CD4-positive, alpha-beta memory T cell (primary cell): Measurements from ENCODE around the gene MTFR1L. TPM values are rescaled to one million over a fixed set of nuclear protein-coding genes. Genes with fewer than 3 reads are reported as not detected.
A peak's percentile ranks its signal among the peaks of the same experiment; 100 is the strongest.

ENCODE experiments used
- CTCF ChIA-PET: fragments of 350-600 bp; sonication (Branson Sonifier 250); formaldehyde crosslinking; loops from one replicate; lab custom pipeline; 2021; ENCODE audit warnings: inconsistent platforms; ENCODE audit not compliant: partially characterized antibody; lab: Charles Lee
- POLR2A ChIA-PET: fragments of 350-600 bp; sonication (Branson Sonifier 250); formaldehyde crosslinking; loops from one replicate; lab custom pipeline; 2021; ENCODE audit not compliant: partially characterized antibody; lab: Charles Lee
- DNase-seq, 5 donors: peaks; one replicate each; pipeline versions ENCODE4 v3.0.0 to v3.0.0-alpha.2; 2020 to 2022; ENCODE audit warnings: mixed read lengths in 1 of 5
- H3K27ac ChIP-seq: one replicate; pipeline ENCODE4 v1.7.0; 2013; ENCODE audit warnings: low read depth, low read length
- H3K27me3 ChIP-seq: 2 replicates; pipeline ENCODE4 v1.7.0; 2013; ENCODE audit warnings: mild to moderate bottlenecking, low read length, moderate library complexity; ENCODE audit not compliant: insufficient read depth
- H3K36me3 ChIP-seq: 2 replicates; pipeline ENCODE4 v1.7.0; 2013; ENCODE audit warnings: mild to moderate bottlenecking, low read length, moderate library complexity; ENCODE audit not compliant: insufficient read depth
- H3K4me1 ChIP-seq: 2 replicates; pipeline ENCODE4 v1.7.0; 2013; ENCODE audit warnings: mild to moderate bottlenecking, low read length, moderate library complexity; ENCODE audit not compliant: insufficient read depth
- H3K4me3 ChIP-seq, 2 donors: one replicate each; pipeline ENCODE4 v1.7.0; 2013; ENCODE audit warnings: low read length in 2 of 2, mild to moderate bottlenecking in 1 of 2
- H3K9me3 ChIP-seq, 2 donors: one replicate each; pipeline ENCODE4 v1.7.0; 2013; ENCODE audit warnings: low read length in 2 of 2, control low read depth in 1 of 2; ENCODE audit not compliant: control insufficient read depth in 1 of 2
- H3K27ac Mint-ChIP-seq, 7 donors: one replicate each; pipeline ENCODE4 v1.8.0; 2020 to 2021; ENCODE audit warnings: mixed read lengths in 7 of 7, mild to moderate bottlenecking in 6 of 7, inconsistent platforms in 3 of 7, moderate library complexity in 3 of 7
- H3K27me3 Mint-ChIP-seq, 2 donors: one replicate each; pipeline ENCODE4 v1.8.0; 2020 to 2021; ENCODE audit warnings: mixed read lengths in 2 of 2
- H3K36me3 Mint-ChIP-seq, 2 donors: one replicate each; pipeline ENCODE4 v1.8.0; 2020 to 2021; ENCODE audit warnings: mixed read lengths in 2 of 2, inconsistent platforms in 1 of 2, mild to moderate bottlenecking in 1 of 2
- H3K4me1 Mint-ChIP-seq, 4 donors: one replicate each; pipeline ENCODE4 v1.8.0; 2020 to 2021; ENCODE audit warnings: mixed read lengths in 4 of 4, mild to moderate bottlenecking in 1 of 4
- H3K4me3 Mint-ChIP-seq, 8 donors: one replicate each; pipeline ENCODE4 v1.8.0; 2020 to 2021; ENCODE audit warnings: mixed read lengths in 8 of 8, mild to moderate bottlenecking in 7 of 8, moderate library complexity in 6 of 8, inconsistent platforms in 3 of 8
- H3K9me3 Mint-ChIP-seq, 8 donors: one replicate each; pipeline ENCODE4 v1.8.0; 2020 to 2021; ENCODE audit warnings: mixed read lengths in 8 of 8, mild to moderate bottlenecking in 5 of 8, inconsistent platforms in 3 of 8, moderate library complexity in 1 of 8
- intact Hi-C: fragments of 100-400 bp; cut with micrococcal nuclease; formaldehyde crosslinking; loops from one replicate; pipeline ENCODE4 v1.15.1; 2023
- polyA plus RNA-seq, 2 donors: library from polyadenylated mRNA; unstranded; fragments of 300-500 nt; fragmentation: Illumina TruSeq; gene quantifications; one replicate each; pipeline ENCODE4 v1.2.3, GENCODE V29; 2021
- total RNA-seq, 2 experiments: library from RNA; stranded (reverse); gene quantifications; one replicate each; pipeline ENCODE4 v1.2.3, GENCODE V29; 2021

Gene MTFR1L
- total and polyA plus RNA-seq, 4 experiments from 2014 or later, result 27.5 to 58.4 (median 55.3) TPM

GRCh38 chr1:25821112-25821476, 1.3 kb downstream of the MTFR1L start:
- H3K9me3 Mint-ChIP-seq, result peaks cover 0 to 2% (median 0%) of the 10 kb centered on the region in 8 donors
- DNase-seq, result no peak
- POLR2A ChIA-PET, result interaction anchor here (0.6 to 4.9 kb wide), 17 partner anchors 8 to 589 kb away, joined by 4 to 36 read pairs (median 13); partner anchors contain the start of genes AUNIP, MAN1C1, PAFAH2 and PAQR7
- H3K27me3 Mint-ChIP-seq, result no peaks in the 10 kb centered on the region
- peaks cover 6 to 17% of the 10 kb centered on the region in 2 donors for H3K36me3 Mint-ChIP-seq
- intact Hi-C loops, result loop anchor here (2.0 kb wide), 1 partner anchor 390 kb away; the partner anchor contains the start of gene MACO1
- CTCF ChIA-PET, result interaction anchor here (1.5 to 3.0 kb wide), 2 partner anchors 10 to 74 kb away, joined by 5 to 11 read pairs; no protein-coding TSS in a partner anchor
- peak overlapping the region; percentile 90 to 99 (median 94) for H3K4me3 Mint-ChIP-seq
- no peaks in the 10 kb centered on the region for H3K27me3 ChIP-seq
- peaks cover 31% of the 10 kb centered on the region for H3K4me1 ChIP-seq
- H3K27ac ChIP-seq, result peak overlapping the region; percentile 88
- peaks cover 26 to 41% (median 35%) of the 10 kb centered on the region in 4 donors for H3K4me1 Mint-ChIP-seq
- peak overlapping the region; percentile 60 to 94 for H3K4me3 ChIP-seq
- H3K27ac Mint-ChIP-seq, result peak overlapping the region; percentile 91 to 99 (median 96)
- no peaks in the 10 kb centered on the region for H3K36me3 ChIP-seq
- H3K9me3 ChIP-seq, result no peaks in the 10 kb centered on the region

- Mint-ChIP-seq H3K36me3 (peaks cover 8 to 20% of the 10 kb centered on the region in 2 donors), H3K27ac (peak overlapping the region; percentile 86 to 99 (median 95))
Measured at GRCh38 chr1:25821630-25822091, 1.9 kb downstream of the MTFR1L start.

GRCh38 chr1:25825605-25826004, 5.9 kb downstream of the MTFR1L start:
- no peak overlapping the region for H3K27ac Mint-ChIP-seq
- H3K9me3 Mint-ChIP-seq, result no peaks in the 10 kb centered on the region
- Histone ChIP-seq H3K4me1 (peaks cover 14% of the 10 kb centered on the region), H3K9me3 (no peaks in the 10 kb centered on the region), H3K27ac (no peak overlapping the region), H3K36me3 (peaks cover 20% of the 10 kb centered on the region), H3K27me3 (no peaks in the 10 kb centered on the region), H3K4me3 (no peak overlapping the region)
- no peak overlapping the region for H3K4me3 Mint-ChIP-seq
- ChIA-PET POLR2A (no interaction called here), CTCF (interaction anchor here (1.0 to 1.6 kb wide), 3 partner anchors 10 to 594 kb away, joined by 3 read pairs; no protein-coding TSS in a partner anchor)
- peaks cover 14 to 20% (median 18%) of the 10 kb centered on the region in 4 donors for H3K4me1 Mint-ChIP-seq
- H3K36me3 Mint-ChIP-seq, result peaks cover 27 to 39% of the 10 kb centered on the region in 2 donors
- intact Hi-C loops, result no loop called here
- no peak for DNase-seq
- H3K27me3 Mint-ChIP-seq, result no peaks in the 10 kb centered on the region

More at GRCh38 chr1:25821630-25822091, 1.9 kb downstream of the MTFR1L start:
- Histone ChIP-seq H3K27me3 (no peaks in the 10 kb centered on the region), H3K4me1 (peaks cover 31% of the 10 kb centered on the region), H3K36me3 (peaks cover under 1% of the 10 kb centered on the region), H3K27ac (peak overlapping the region; percentile 88), H3K4me3 (peak overlapping the region in 1 of 2 donors; percentile 94), H3K9me3 (no peaks in the 10 kb centered on the region)
- POLR2A ChIA-PET, result interaction anchor here (0.9 to 4.9 kb wide), 8 partner anchors 10 to 589 kb away, joined by 3 to 36 read pairs (median 15); partner anchors contain the start of genes AUNIP, PAFAH2, PAQR7 and SYF2
- H3K4me3 Mint-ChIP-seq, result peak overlapping the region; percentile 90 to 99 (median 94)
- no peaks in the 10 kb centered on the region for H3K27me3 Mint-ChIP-seq
- no peak for DNase-seq
- intact Hi-C loops, result loop anchor here (2.0 kb wide), 1 partner anchor 391 kb away; the partner anchor contains the start of gene MACO1
- H3K9me3 Mint-ChIP-seq, result peaks cover 0 to 2% (median 0%) of the 10 kb centered on the region in 8 donors
- peaks cover 26 to 41% (median 35%) of the 10 kb centered on the region in 4 donors for H3K4me1 Mint-ChIP-seq
- CTCF ChIA-PET, result interaction anchor here (1.4 to 1.5 kb wide), 2 partner anchors 9 to 213 kb away, joined by 3 to 5 read pairs; no protein-coding TSS in a partner anchor

- no peaks in the 10 kb centered on the region for H3K9me3 ChIP-seq
- H3K9me3 Mint-ChIP-seq, result no peaks in the 10 kb centered on the region
- H3K36me3 Mint-ChIP-seq, result peaks cover 36 to 45% of the 10 kb centered on the region in 2 donors
- no peak overlapping the region for H3K4me3 ChIP-seq
- H3K27me3 Mint-ChIP-seq, result no peaks in the 10 kb centered on the region
- intact Hi-C loops, result no loop called here
- ChIA-PET CTCF (interaction anchor here (1.6 kb wide), 1 partner anchor 195 kb away, joined by 3 read pairs; no protein-coding TSS in a partner anchor), POLR2A (no interaction called here)
- H3K27ac ChIP-seq, result no peak overlapping the region
- no peak overlapping the region for H3K4me3 Mint-ChIP-seq
- H3K27ac Mint-ChIP-seq, result no peak overlapping the region
- H3K36me3 ChIP-seq, result peaks cover 30% of the 10 kb centered on the region
- peaks cover 6% of the 10 kb centered on the region for H3K4me1 ChIP-seq
- no peak for DNase-seq
- H3K4me1 Mint-ChIP-seq, result peaks cover 6 to 17% (median 9%) of the 10 kb centered on the region in 4 donors
- H3K27me3 ChIP-seq, result no peaks in the 10 kb centered on the region
Measured at GRCh38 chr1:25826571-25826970, 6.8 kb downstream of the MTFR1L start.

GRCh38 chr1:25828491-25828890, 8.7 kb downstream of the MTFR1L start:
- H3K4me3 Mint-ChIP-seq, result no peak overlapping the region
- Histone ChIP-seq H3K4me3 (no peak overlapping the region), H3K4me1 (peaks cover 10% of the 10 kb centered on the region), H3K27ac (no peak overlapping the region), H3K9me3 (no peaks in the 10 kb centered on the region), H3K27me3 (no peaks in the 10 kb centered on the region), H3K36me3 (peaks cover 49% of the 10 kb centered on the region)
- ChIA-PET POLR2A (interaction anchor here (0.6 to 1.9 kb wide), 2 partner anchors 8 to 580 kb away, joined by 4 to 12 read pairs; partner anchors contain the start of gene MTFR1L), CTCF (interaction anchor here (1.2 kb wide), 1 partner anchor 159 kb away, joined by 3 read pairs; no protein-coding TSS in a partner anchor)
- DNase-seq, result no peak
- peaks cover 45 to 60% of the 10 kb centered on the region in 2 donors for H3K36me3 Mint-ChIP-seq
- intact Hi-C loops, result no loop called here
- H3K4me1 Mint-ChIP-seq, result peaks cover 0 to 11% (median 3%) of the 10 kb centered on the region in 4 donors
- no peaks in the 10 kb centered on the region for H3K9me3 Mint-ChIP-seq
- no peak overlapping the region for H3K27ac Mint-ChIP-seq
- no peaks in the 10 kb centered on the region for H3K27me3 Mint-ChIP-seq

- POLR2A ChIA-PET, result interaction anchor here (1.9 kb wide), 1 partner anchor 9 kb away, joined by 12 read pairs; the partner anchor contains the start of gene MTFR1L
- DNase-seq, result no peak
- Mint-ChIP-seq H3K27me3 (no peaks in the 10 kb centered on the region), H3K4me1 (peaks cover 0 to 11% (median 3%) of the 10 kb centered on the region in 4 donors), H3K36me3 (peaks cover 48 to 59% of the 10 kb centered on the region in 2 donors), H3K9me3 (no peaks in the 10 kb centered on the region), H3K4me3 (no peak overlapping the region), H3K27ac (peak overlapping the region in 1 of 7 donors; percentile 47)
- intact Hi-C loops, result no loop called here
- no peaks in the 10 kb centered on the region for H3K27me3 ChIP-seq
- peaks cover 10% of the 10 kb centered on the region for H3K4me1 ChIP-seq
- CTCF ChIA-PET, result interaction anchor here (1.2 kb wide), 1 partner anchor 159 kb away, joined by 3 read pairs; no protein-coding TSS in a partner anchor
- H3K4me3 ChIP-seq, result no peak overlapping the region
- H3K9me3 ChIP-seq, result no peaks in the 10 kb centered on the region
- H3K27ac ChIP-seq, result no peak overlapping the region
- H3K36me3 ChIP-seq, result peaks cover 49% of the 10 kb centered on the region
Measured at GRCh38 chr1:25829046-25829445, 9.3 kb downstream of the MTFR1L start.
